GM12873 (cell line): ENCODE data around the gene DHCR24.

Experiments
- TF ChIP-seq, protein P1 (sequence below): IDR thresholded peaks from 2 replicates; pipeline ENCODE4 v1.5.1; 2012; ENCODE audit warnings: low read depth, mild to moderate bottlenecking, moderate library complexity, low read length, control low read depth; ENCODE audit not compliant: insufficient read depth; ENCODE audit errors: missing control alignments

Gene DHCR24

DNA sequence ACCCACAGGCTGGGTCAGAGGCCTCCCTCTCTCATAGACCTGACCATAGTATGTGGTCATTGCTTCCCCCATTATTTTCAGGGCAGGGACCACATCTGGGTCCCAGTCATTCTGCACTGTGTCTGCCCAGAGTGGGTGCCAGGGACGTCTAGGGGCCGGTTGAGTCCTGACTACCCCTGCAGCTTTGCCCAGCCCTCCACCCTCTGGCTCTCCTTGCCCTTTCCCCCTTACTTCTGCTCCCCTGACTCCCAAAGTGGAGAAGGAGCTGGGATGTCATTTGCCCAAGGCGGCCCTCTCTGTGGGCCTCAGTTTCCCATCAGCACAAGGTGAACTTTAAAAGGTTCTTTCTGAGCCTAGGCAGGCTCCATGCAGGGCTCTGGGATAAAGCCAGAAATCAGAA lies 81.5 kb downstream of the DHCR24 start:
- TF ChIP-seq, protein P1, sequence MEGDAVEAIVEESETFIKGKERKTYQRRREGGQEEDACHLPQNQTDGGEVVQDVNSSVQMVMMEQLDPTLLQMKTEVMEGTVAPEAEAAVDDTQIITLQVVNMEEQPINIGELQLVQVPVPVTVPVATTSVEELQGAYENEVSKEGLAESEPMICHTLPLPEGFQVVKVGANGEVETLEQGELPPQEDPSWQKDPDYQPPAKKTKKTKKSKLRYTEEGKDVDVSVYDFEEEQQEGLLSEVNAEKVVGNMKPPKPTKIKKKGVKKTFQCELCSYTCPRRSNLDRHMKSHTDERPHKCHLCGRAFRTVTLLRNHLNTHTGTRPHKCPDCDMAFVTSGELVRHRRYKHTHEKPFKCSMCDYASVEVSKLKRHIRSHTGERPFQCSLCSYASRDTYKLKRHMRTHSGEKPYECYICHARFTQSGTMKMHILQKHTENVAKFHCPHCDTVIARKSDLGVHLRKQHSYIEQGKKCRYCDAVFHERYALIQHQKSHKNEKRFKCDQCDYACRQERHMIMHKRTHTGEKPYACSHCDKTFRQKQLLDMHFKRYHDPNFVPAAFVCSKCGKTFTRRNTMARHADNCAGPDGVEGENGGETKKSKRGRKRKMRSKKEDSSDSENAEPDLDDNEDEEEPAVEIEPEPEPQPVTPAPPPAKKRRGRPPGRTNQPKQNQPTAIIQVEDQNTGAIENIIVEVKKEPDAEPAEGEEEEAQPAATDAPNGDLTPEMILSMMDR: no peak

DNA sequence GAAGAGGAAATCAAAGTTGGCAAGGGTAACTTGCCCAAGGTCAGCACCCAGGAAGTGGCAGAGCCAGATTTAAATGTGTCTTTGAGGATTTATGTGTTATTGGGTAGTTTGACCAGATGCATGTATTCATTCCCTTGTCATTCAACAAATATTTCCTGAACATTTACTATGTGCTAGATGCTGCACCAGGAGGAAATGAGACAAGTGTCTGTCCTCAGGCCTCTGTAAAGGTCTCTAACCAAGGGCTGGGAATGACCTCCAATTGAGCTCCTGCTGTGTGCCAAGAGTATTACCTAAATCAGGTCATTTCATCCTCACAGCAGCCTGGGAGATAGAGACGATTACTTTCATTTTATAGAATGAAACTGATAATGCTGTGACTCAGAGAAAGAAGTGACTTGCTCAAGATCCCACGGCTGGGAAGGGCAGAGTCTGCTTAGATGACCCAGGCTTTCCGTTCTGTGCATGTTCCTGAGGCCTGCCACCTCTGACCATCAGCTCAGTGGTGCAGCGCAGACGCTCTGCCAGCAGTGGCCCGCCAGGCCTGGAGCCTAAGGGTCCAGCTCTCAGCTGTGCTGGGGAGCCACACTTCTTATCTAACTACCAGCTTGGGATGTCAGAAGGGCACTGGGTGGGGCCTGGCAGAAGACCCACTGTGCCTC lies 82.4 kb downstream of the DHCR24 start:
- TF ChIP-seq, protein P1: no peak

DNA sequence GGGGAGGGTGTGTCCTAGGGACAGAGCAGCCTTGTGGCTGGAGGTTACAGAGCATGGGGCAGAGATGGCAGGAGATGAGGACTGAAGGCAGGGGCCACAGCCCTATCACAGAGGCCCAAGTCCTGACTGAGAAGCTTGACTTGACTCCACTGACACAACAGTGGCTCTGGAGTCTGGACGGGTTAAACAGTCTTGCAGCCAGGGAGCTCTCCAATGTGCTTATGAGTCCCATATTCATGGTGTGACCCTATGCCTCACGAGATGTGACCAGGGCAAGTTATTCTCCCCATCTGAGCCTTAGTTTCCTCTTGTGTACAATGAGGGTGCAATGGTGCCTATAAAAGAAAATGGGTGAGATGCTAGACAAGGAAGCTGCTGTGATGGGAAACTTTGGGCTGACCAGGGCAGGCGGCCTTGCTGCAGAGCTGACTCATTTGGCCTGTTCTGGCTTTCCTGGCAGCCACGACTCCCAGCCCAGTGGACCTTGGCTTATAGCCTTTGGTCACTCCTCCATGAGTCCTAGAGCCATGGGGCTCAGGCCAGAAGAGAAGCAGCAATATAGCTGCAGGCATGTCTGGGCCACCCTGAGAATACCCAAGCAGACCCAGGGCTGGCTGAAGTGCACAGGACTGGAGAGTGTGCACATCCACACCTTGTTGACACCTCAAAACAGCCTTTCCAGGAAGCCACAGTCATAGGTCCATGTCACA lies 83.1 kb downstream of the DHCR24 start:
- TF ChIP-seq, protein P1: no peak

DNA sequence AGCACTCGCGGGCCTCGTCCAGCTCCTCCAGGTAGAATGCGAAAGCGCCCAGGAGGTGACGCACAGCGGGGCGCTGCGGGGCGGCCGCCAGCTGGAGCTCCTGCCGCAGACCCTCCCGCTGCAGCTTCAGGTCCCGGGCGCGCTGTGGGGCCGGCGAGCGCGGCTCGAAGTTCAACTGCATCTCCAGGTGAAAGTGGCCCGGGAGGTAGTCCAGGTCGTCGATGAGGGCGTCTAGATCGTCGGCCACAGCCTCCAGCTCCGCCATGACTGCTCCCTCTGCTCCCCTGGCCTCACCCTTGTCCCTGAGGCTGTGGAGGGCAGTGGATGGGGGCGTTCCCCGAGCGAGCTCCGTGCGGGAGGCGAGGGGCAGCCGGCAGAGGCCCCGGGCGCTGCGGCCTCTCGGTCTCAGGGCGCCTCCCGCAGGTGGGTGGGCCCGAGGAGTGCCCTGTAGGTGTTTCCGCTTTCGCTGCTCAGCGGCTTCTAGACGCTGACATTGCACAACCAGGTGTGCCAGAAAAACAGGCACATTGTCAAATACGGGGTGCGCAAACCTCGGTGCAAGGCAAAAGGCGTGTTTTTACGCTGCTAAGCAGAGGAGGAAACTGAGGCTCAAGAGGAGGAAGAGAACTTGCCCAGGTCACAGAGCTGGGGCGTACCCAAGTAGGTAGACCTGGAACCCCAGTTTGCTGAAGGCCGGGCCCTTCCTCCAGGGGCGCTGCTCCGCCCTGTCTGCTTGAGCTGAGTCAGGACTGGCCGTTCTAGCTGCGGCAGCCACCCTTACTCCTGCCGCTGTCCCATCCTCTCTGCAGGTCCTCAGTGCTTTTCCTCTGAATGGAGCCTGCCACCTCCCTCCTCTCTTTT lies 85.9 kb downstream of the DHCR24 start, which contains the start of gene TTC22:
TTC22 (minus strand) TSS at position 425 of the 861 bp plus-strand sequence; CDS start at position 265, 160 bp downstream.
- TF ChIP-seq, protein P1: peak; percentile 86

DNA sequence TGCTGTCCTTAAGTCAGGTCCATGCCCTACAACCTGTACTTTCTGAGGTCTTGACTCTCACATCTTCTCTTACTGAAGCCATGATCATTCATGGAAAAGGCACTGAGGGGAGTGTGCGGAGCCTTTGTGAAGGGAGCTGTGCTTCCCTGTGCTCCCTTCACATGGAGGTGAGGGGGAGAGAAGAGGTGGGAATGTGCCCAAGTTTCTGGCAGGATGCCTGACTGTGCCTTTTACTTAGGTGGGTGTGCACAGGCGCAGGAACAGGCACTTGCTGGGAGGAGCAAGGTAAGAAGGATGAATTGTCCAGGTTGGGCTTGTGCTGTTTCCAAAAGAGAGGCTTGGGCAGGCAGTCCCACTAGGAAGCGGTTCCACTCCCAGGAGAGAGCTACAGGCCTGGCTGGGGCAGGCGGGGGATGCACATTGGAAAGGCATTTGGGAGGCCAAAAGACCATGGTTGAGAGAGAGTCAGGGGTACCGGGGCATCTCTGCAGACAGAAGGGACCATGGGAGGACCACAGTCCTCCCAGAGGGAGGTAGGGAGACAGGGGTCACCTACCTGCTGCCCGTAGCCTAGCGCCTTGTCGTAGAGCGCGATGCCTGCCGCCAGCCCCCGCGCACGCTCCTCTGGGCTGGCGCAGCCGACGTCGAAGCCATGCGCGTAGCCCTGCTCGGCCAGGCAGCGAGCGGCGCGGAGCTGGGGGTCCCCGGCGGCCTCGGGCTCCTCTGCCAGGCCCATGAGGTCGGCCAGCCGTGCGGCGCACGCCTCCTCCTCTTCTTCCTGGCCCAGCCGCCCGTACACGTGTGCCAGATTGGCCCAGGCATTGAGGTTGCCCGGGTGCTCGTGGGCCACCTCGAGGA lies 86.7 kb downstream of the DHCR24 start:
- TF ChIP-seq, protein P1: no peak
